AG04450 (cell line): Measurements from ENCODE around the gene CEACAM3. TPM values are rescaled to one million over a fixed set of nuclear protein-coding genes. Genes with fewer than 3 reads are reported as not detected.

ENCODE experiments used
- CTCF ChIA-PET: fragments of 300-600, 350-600 bp; formaldehyde crosslinking; extraction: SDS; loops from one replicate; lab custom pipeline; 2022; ENCODE audit warnings: antibody characterized with exemption, inconsistent platforms; lab: Charles Lee
- POLR2A ChIA-PET: fragments of 350-600 bp; formaldehyde crosslinking; extraction: SDS; loops from one replicate; lab custom pipeline; 2021; ENCODE audit warnings: antibody characterized with exemption, inconsistent platforms; lab: Yijun Ruan, JAX
- DNase-seq: peaks from one replicate; pipeline ENCODE4 v3.0.0-alpha.2; 2011; ENCODE audit warnings: low read depth, low spot score
- H3K27ac ChIP-seq: one replicate; pipeline ENCODE4 v1.5.1; 2012; ENCODE audit warnings: low read depth, low read length, control low read depth
- H3K27me3 ChIP-seq: one replicate; pipeline ENCODE4 v1.6.0; 2012; ENCODE audit warnings: low read length; ENCODE audit not compliant: control insufficient read depth, insufficient read depth
- H3K4me3 ChIP-seq: 2 replicates; pipeline ENCODE4 v1.5.1; 2011; ENCODE audit warnings: mild to moderate bottlenecking, low read depth, low read length, control low read depth
- H3K9me3 ChIP-seq: 2 replicates; pipeline ENCODE4 v1.5.1; 2012; ENCODE audit warnings: low read length; ENCODE audit not compliant: control insufficient read depth, insufficient read depth
- polyA plus RNA-seq: library from polyadenylated mRNA; depleted of rRNA; stranded (reverse); fragments of >200 nt; gene quantifications from 2 replicates; pipeline ENCODE4 v1.2.3, GENCODE V29; 2011
- TF ChIP-seq, protein P1 (sequence below): IDR thresholded peaks from 2 replicates; pipeline ENCODE4 v1.5.1; 2011; ENCODE audit warnings: low read depth, low read length, control low read depth, inconsistent platforms

The CEACAM3 gene
- polyA plus RNA-seq, 1 experiment, result not detected

DNA sequence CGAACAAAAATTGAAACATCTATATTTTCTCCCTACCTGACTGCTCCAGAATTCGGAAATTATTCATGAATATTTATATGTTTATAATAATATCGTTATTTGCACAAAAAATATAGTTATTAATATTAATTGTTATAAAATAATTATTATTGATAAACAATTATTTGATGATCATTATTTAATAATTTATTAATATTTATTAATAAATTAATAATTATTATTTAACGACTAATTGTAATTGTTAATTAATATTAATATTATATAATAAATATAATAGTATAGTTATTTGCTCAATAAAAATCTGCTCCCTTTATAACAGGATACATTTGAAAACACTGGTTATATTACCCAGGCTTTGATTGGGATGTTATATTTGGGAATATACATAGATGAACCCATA lies 26.8 kb upstream of the CEACAM3 start:
- no peak for DNase-seq
- CTCF ChIA-PET, result interaction anchor here (0.8 to 2.1 kb wide), 5 partner anchors 16 to 127 kb away, joined by 3 to 6 read pairs (median 3); no protein-coding TSS in a partner anchor
- H3K9me3 ChIP-seq, result no peaks in the 10 kb centered on the region; the same call in 1 of the 2 replicates
- POLR2A ChIA-PET, result no interaction called here
- H3K27me3 ChIP-seq, result peaks cover 2% of the 10 kb centered on the region
- TF ChIP-seq, protein P1, sequence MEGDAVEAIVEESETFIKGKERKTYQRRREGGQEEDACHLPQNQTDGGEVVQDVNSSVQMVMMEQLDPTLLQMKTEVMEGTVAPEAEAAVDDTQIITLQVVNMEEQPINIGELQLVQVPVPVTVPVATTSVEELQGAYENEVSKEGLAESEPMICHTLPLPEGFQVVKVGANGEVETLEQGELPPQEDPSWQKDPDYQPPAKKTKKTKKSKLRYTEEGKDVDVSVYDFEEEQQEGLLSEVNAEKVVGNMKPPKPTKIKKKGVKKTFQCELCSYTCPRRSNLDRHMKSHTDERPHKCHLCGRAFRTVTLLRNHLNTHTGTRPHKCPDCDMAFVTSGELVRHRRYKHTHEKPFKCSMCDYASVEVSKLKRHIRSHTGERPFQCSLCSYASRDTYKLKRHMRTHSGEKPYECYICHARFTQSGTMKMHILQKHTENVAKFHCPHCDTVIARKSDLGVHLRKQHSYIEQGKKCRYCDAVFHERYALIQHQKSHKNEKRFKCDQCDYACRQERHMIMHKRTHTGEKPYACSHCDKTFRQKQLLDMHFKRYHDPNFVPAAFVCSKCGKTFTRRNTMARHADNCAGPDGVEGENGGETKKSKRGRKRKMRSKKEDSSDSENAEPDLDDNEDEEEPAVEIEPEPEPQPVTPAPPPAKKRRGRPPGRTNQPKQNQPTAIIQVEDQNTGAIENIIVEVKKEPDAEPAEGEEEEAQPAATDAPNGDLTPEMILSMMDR, result no peak
- no peak overlapping the region for H3K27ac ChIP-seq
- H3K4me3 ChIP-seq, result no peak overlapping the region

DNA sequence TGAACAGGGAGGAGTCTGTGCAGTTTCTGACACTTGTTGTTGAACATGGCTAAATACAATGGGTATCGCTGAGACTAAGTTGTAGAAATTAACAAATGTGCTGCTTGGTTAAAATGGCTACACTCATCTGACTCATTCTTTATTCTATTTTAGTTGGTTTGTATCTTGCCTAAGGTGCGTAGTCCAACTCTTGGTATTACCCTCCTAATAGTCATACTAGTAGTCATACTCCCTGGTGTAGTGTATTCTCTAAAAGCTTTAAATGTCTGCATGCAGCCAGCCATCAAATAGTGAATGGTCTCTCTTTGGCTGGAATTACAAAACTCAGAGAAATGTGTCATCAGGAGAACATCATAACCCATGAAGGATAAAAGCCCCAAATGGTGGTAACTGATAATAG lies 25.0 kb upstream of the CEACAM3 start:
- no peaks in the 10 kb centered on the region; the same call in 1 of the 2 replicates for H3K9me3 ChIP-seq
- no peak for DNase-seq
- TF ChIP-seq, protein P1, result no peak
- no peak overlapping the region for H3K27ac ChIP-seq
- H3K4me3 ChIP-seq, result no peak overlapping the region
- ChIA-PET CTCF (no interaction called here), POLR2A (no interaction called here)
- H3K27me3 ChIP-seq, result no peaks in the 10 kb centered on the region

DNA sequence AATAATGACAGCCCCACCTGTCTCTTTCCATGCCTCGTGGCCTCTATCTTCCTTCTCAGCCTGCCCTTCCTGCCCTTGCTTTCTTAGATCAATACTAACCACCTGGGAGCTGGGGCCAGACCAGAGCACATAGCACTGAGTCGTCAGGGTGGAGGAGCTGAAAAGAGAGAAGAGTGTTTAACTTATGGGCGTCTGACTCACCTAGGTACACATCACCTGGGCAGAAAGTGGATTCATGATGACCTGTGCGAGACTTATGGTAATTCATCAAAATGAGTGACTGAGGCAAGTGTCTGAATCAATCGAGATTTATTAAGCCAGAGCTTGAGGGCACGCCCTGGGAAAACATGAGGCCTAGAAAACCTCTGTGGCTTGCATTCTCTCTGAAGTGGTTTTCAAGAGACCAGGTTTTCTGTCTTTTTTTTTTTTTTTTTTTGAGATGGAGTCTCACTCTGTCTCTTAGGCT lies 21.8 kb upstream of the CEACAM3 start:
- TF ChIP-seq, protein P1, result no peak
- POLR2A ChIA-PET, result no interaction called here
- H3K4me3 ChIP-seq, result no peak overlapping the region
- CTCF ChIA-PET, result interaction anchor here (2.5 kb wide), 1 partner anchor 11 kb away, joined by 8 read pairs; no protein-coding TSS in a partner anchor
- H3K27me3 ChIP-seq, result no peaks in the 10 kb centered on the region
- no peak for DNase-seq
- no peaks in the 10 kb centered on the region for H3K9me3 ChIP-seq
- H3K27ac ChIP-seq, result no peak overlapping the region

DNA sequence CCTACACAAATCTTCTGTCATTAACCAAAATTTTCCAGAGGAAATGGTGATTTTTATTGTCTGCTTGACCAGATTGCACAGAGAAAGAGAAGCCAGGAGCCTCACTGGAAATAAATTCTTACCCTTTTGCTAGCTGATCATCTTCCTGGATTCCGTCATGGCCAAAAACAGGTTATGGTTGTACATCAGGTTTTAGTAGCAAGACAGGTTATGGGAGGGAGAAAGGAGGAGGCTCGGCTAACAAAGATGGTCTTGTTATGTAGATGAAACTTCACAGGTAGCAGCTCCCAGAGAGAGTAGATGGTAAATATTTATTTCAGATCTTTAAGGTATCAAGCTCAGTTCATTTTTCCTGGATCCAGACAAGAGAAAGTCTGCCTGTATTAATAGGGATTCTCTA lies 19.7 kb upstream of the CEACAM3 start:
- Histone ChIP-seq H3K27me3 (no peaks in the 10 kb centered on the region), H3K9me3 (no peaks in the 10 kb centered on the region), H3K27ac (no peak overlapping the region), H3K4me3 (no peak overlapping the region)
- TF ChIP-seq, protein P1, result no peak
- DNase-seq, result no peak
- CTCF ChIA-PET, result interaction anchor here (1.8 to 2.5 kb wide), 2 partner anchors 13 to 18 kb away, joined by 4 to 9 read pairs; no protein-coding TSS in a partner anchor
- POLR2A ChIA-PET, result no interaction called here

DNA sequence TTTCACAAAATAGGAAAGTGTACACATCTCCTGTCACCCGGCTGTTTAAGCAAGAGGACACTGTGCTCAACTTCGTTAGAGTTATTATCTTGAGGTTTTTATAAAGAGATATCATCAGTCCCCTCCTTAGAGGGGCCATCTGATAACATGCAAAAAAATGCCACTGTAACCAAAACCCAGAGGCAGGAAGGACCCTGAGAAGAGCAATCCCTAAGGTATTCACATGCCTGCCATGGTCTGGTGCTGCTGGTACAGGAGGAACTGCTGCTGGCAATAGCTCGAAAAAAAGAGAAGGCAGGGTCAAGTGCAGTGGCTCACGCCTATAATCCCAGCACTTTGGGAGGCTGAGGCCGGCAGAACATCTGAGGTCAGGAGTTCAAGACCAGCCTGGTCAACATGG lies 12.8 kb upstream of the CEACAM3 start:
- TF ChIP-seq, protein P1, result no peak
- ChIA-PET CTCF (interaction anchor here (2.3 to 2.7 kb wide), 2 partner anchors 9 to 11 kb away, joined by 11 to 23 read pairs; no protein-coding TSS in a partner anchor), POLR2A (no interaction called here)

More for the DNA sequence above, 12.8 kb upstream of the CEACAM3 start:
- H3K27ac ChIP-seq, result no peak overlapping the region
- no peaks in the 10 kb centered on the region for H3K9me3 ChIP-seq
- H3K4me3 ChIP-seq, result no peak overlapping the region
- no peak for DNase-seq
- peaks cover 8% of the 10 kb centered on the region for H3K27me3 ChIP-seq
